T-helper 1 cell treated with Interleukin-12 subunit alpha and Interleukin-12 subunit beta and Interleukin-4 antibody, amounts not matched to agents 30 ng/mL and 1 ng/mL, for 36 hours (primary cell): ENCODE data around the gene ALOX5. TPM values are rescaled to one million over a fixed set of nuclear protein-coding genes. Genes with fewer than 3 reads are reported as not detected.
"Not testable (repeated sequence)": the region's sequence is repeated elsewhere in the genome, so short reads cannot be mapped to it uniquely, and the experiment has no call there.

Source experiments
- intact Hi-C: fragments of 100-400 bp; cut with micrococcal nuclease; formaldehyde crosslinking; loops from one replicate; pipeline ENCODE4 v1.15.1; 2024
- total RNA-seq: library from RNA; stranded (reverse); gene quantifications from 2 replicates; pipeline ENCODE4 v1.2.3, GENCODE V29; 2022

The ALOX5 gene
- total RNA-seq, 1 donor from 2014 or later, result 30.1 TPM

GRCh38 chr10:45403151-45403550 is 29.1 kb downstream of the ALOX5 start:
- intact Hi-C loops, result no loop called here

DNA sequence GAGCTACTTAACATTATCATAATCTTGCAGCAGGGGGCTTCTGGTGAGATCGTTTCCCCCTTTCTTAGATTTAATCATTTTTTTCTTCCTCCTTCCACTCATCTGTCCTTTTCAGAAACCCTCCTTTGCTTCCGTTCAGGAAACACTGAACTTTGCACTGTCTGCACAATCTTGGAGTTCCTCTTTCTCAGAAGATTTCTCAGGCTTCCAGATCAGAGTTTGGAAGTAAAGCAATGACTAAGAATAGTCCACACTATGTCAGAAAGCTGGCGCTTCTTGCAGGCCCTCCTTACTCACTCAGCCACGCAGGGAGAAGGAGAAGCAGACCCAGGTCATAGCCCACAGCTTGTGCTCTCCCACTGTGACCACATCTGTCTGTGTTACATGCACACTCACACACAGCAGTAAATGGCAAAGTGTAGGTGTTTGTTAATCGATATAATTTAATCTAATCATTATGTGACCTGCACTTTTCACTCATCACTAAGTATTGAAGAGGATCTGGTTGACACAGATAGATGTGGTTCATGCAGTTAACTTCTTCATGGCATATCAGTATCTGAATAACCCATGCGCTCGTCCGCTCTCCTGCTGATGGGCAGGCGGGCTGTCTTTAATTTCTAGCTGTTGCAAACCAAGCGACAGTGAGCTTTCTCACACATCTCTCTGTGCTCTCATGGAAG is 30.2 kb downstream of the ALOX5 start:
- intact Hi-C loops, result no loop called here

- intact Hi-C loops, result no loop called here
Observed at GRCh38 chr10:45404770-45405120, 30.7 kb downstream of the ALOX5 start.

- intact Hi-C loops, result no loop called here
Observed at GRCh38 chr10:45407542-45407941, 33.5 kb downstream of the ALOX5 start.

DNA sequence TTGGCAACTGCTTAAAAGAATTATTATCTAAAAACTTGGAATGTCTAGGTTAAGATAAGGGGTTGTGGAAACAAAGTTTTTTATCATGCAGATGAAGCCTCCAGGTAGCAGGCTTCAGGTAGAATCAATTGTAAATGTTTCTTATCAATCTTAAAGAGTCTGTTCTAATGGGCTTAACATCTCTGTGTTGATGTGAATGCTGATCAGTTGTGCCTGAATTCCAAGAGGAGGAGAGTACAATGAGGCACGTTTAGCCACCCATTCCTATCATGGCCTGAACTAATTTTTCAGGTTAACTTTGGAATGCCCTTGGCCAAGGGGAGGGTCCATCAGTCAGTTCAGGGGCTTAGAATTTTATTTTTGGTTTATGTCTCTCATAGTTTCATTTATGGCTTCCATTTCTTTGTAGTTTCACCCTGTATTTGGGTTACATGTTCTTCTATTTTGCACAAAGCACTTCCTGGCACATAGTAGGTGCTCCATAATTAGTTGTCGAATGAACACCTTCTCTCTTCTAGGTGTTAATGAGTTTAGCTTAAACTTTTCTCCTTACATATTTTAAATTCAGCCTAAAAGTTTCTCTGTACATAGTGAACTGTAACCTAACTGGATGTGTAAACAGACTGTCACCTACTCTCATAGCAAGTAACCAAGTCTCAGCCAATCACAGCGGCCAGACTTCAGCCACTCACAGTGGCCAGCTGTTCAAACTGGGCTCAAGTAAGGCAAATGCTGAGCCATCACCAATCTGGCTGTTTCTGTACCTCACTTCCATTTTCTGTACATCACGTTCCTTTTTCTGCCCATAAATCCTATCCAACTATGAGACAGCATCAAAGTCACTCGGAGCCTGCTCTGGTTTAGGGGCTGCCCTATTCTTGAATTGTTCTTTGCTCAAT is 34.7 kb downstream of the ALOX5 start:
- intact Hi-C loops, result no loop called here

DNA sequence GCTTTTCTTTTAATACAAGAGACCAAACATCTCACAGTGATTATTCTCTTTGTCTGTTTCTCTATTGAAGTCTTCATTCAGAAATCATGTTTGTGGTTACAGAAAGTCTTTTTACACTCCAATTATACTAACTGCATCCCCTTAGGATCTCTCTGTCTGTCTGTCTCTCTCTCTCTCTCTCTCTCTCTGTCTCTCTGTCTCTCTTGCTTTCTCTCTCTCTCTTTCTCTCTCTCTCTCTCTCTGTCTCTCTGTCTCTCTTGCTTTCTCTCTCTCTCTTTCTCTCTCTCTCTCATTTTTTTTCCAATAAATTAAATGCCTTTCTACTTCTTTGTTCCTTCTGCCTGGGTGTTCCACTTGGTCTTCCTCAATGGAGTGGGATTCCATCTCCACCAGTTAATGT is 35.3 kb downstream of the ALOX5 start:
- intact Hi-C loops, result not testable (repeated sequence)

GRCh38 chr10:45409782-45410181 is 35.8 kb downstream of the ALOX5 start:
- intact Hi-C loops, result no loop called here

GRCh38 chr10:45410489-45410806 is 36.4 kb downstream of the ALOX5 start:
- intact Hi-C loops, result no loop called here

- intact Hi-C loops, result no loop called here
Observed at GRCh38 chr10:45410807-45411606, 37.0 kb downstream of the ALOX5 start.

DNA sequence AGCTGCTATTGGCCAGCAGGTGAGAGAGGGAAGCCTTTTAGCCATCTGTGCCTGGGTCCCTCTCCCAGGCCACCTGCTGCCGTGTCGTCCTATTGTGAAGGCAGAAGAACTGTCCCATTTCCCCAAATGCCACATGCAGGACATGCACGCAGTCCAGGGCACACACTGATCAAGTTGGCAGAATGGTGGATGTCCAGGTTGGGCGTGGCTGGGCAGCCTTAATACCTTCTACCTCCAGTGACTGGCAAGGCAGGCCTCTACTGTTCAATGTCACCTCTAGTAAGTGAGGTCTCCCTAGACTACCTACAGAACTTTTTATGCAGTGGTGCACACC is 37.6 kb downstream of the ALOX5 start:
- intact Hi-C loops, result no loop called here

GRCh38 chr10:45415062-45415461 is 41.0 kb downstream of the ALOX5 start:
- intact Hi-C loops, result not testable (repeated sequence)

DNA sequence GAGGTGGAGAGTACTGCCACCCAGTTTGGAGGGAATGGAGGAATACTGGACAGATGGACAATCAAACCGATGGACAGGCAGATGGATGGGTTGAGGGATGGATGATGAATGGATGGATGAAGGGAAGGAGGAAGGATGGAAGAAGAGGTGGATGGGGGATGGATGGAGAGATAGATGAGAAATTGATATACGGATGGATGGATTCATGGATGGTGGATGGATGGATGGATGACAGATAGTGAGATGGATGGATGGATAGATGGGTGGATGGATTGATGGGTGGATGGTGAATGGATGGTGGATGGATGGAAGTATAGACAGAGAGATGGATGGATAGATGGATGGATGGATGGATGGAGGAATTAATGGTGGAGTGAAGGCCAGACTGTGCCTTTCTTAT is 42.6 kb downstream of the ALOX5 start:
- intact Hi-C loops, result no loop called here

GRCh38 chr10:45417746-45418145 is 43.7 kb downstream of the ALOX5 start:
- intact Hi-C loops, result no loop called here

DNA sequence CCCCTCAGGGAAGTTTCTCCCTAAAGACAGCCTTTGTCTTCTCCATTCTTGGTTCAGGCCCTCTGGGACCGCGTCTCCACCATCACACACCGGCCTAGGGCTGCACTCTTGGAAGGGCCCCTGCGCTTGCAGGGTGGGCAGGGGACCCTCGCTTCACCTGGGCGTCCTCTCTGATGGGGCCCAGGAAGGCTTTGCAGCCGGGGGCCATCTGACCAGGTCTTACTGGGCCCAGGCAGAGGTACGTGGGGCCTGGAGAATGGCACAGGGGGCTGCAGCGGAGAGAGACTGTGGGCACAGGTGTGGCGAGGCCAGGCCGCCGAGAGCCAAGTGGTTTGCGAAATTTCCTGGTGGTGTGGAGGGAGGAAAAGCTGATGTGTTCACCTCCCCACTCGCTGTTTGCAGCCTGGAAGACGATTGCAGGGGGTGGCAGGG is 44.4 kb downstream of the ALOX5 start:
- intact Hi-C loops, result no loop called here

GRCh38 chr10:45418849-45419675 is 45.0 kb downstream of the ALOX5 start:
- intact Hi-C loops, result loop anchor here (1.0 kb wide), 3 partner anchors 46 to 604 kb away; partner anchors contain the start of gene ZFAND4

DNA sequence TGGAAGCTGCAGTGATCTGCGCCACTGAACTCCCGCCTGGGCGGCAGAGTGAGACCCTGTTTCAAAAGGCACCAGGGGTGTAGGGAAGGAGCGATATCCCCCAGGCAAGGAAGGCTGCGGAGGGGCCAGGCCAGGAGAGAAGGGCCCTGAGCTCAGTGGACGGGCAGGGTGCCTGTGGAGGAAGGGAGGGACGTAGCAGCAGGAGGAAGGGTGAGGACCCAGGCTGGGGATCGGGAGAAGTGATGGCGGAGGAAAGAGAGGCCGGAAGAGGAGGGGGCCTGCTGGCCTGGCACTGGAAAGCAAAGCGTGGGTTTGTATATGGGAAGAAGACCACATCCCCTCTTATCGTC is 45.6 kb downstream of the ALOX5 start:
- intact Hi-C loops, result loop anchor here (1.0 to 5.0 kb wide), 8 partner anchors 35 to 604 kb away; partner anchors contain the start of gene ZFAND4

DNA sequence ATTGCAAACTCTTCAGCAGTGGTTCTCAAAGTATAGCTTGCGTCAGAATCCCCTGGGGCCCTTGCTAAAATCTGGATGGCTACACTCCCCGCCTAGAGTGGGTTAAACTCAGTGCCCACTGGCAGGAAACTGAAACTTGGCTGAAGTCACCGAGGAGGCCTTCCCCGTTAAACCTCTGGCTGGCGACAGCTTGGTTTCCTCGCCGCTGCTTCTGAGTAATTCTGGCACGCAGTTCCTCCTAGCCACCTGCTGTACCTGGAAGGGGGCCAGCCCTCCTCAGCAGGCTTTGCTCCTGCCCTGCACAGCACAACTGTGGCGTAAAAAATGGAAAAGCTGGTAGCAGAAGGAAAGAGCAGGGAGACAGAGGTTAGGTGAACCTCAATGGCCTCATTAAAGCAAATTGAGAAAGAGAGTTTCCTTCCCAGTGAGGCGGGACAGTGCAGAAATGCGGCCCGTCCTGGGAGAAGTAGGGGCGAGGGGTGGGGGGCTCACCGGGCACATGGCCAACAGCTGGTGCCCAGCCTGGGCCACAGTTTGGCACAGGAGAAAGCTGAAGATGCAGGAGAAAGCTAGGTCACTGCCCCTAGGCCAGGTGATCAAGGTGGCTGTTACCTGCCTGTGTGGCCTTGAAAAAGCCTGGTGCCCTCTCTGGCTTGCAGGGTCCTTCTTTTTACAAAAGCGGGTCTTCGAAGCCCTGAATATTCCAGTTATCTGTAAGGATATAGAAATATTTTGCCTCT is 46.6 kb downstream of the ALOX5 start:
- intact Hi-C loops, result loop anchor here (1.0 to 5.0 kb wide), 6 partner anchors 12 to 174 kb away; no protein-coding TSS in a partner anchor

GRCh38 chr10:45421221-45422097 is 47.4 kb downstream of the ALOX5 start:
- intact Hi-C loops, result loop anchor here (1.0 to 5.0 kb wide), 4 partner anchors 11 to 543 kb away; no protein-coding TSS in a partner anchor

DNA sequence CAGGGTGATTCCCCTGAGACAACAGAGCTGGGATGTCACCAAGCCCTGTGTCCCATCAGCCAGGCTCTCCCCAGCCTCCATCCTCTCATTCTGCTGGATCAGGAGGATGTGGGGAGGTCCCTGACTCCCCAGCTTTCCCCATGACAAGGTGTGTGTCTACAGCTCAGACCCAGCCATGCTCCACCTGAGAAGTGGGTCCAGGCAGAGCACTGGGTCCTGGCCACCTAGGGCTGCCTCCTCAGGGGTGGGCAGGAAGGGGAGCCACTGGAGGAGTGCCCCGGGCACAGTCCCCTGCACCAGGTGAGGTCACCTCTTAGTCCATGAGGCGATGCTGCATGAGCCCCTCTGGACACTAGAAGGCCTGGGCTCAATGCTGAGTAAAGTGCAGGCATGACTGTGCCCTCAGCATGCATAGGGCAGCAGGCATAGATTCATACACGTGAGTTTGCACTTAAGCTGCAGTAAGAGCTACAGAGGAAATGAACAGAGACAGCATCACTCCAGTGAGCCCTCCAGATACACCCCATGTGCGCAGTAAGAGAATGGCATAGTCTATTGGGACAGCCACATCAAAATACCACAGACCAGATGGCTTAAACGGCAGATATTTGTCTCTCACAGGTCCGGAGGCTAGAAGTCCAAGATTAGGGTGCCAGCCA is 48.3 kb downstream of the ALOX5 start:
- intact Hi-C loops, result loop anchor here (2.0 to 5.0 kb wide), 2 partner anchors 70 to 544 kb away; no protein-coding TSS in a partner anchor
